GM23338 (cell line): ENCODE data around the gene PLA2G2E. TPM values are rescaled to one million over a fixed set of nuclear protein-coding genes. Genes with fewer than 3 reads are reported as not detected.

Source experiments
- ATAC-seq: fragments of 200-7000 bp; cut with Tn5 transposase; 3 replicates; pipeline ENCODE4 v1.9.1; 2020
- DNase-seq: peaks from one replicate; pipeline ENCODE4 v3.0.0-alpha.2; 2015; ENCODE audit warnings: low spot score
- H2AFZ ChIP-seq: fragments of 200-600 bp; sonication (generic); 2 replicates; pipeline ENCODE4 v1.8.0; 2016; ENCODE audit warnings: antibody characterized with exemption, mild to moderate bottlenecking, moderate library complexity
- H3F3A ChIP-seq: fragments of 200-600 bp; sonication (generic); replicated peaks from 2 replicates; pipeline ENCODE4 v1.8.0; 2017; ENCODE audit warnings: antibody characterized with exemption, mixed run types, low read depth
- H3K27ac ChIP-seq: fragments of 200-600 bp; sonication (generic); 2 replicates; pipeline ENCODE4 v1.6.1; 2016; ENCODE audit warnings: low read depth
- H3K27me3 ChIP-seq: fragments of 200-600 bp; sonication (generic); 2 replicates; pipeline ENCODE4 v1.8.0; 2016; ENCODE audit warnings: mild to moderate bottlenecking, mixed run types, moderate library complexity; ENCODE audit not compliant: insufficient read depth
- H3K36me3 ChIP-seq: fragments of 200-600 bp; sonication (generic); 2 replicates; pipeline ENCODE4 v1.8.0; 2016; ENCODE audit warnings: mild to moderate bottlenecking; ENCODE audit not compliant: insufficient read depth
- H3K4me1 ChIP-seq: fragments of 200-600 bp; sonication (generic); 2 replicates; pipeline ENCODE4 v1.8.0; 2016; ENCODE audit warnings: mild to moderate bottlenecking, moderate library complexity; ENCODE audit not compliant: insufficient read depth
- H3K4me2 ChIP-seq: fragments of 200-600 bp; sonication (generic); 2 replicates; pipeline ENCODE4 v1.7.1; 2017; ENCODE audit warnings: mixed run types
- H3K4me3 ChIP-seq: fragments of 200-600 bp; sonication (generic); 2 replicates; pipeline ENCODE4 v1.6.1; 2016; ENCODE audit warnings: mixed run types
- H3K79me2 ChIP-seq: fragments of 200-600 bp; sonication (generic); replicated peaks from 2 replicates; pipeline ENCODE4 v1.8.0; 2017; ENCODE audit warnings: mild to moderate bottlenecking; ENCODE audit not compliant: insufficient read depth
- H3K9me2 ChIP-seq: fragments of 200-600 bp; sonication (generic); 2 replicates; pipeline ENCODE4 v1.8.0; 2017; ENCODE audit not compliant: insufficient read depth
- H4K20me1 ChIP-seq: fragments of 200-600 bp; sonication (generic); replicated peaks from 2 replicates; pipeline ENCODE4 v1.8.0; 2017; ENCODE audit warnings: mild to moderate bottlenecking; ENCODE audit not compliant: insufficient read depth
- H3K27ac Mint-ChIP-seq: 2 replicates; pipeline ENCODE4 v1.8.0; 2020; ENCODE audit warnings: inconsistent platforms, mild to moderate bottlenecking, moderate library complexity, mixed read lengths
- H3K27me3 Mint-ChIP-seq: 3 replicates; pipeline ENCODE4 v1.8.0; 2022; ENCODE audit warnings: low read depth, mild to moderate bottlenecking, moderate library complexity, mixed read lengths, inconsistent platforms; ENCODE audit not compliant: insufficient read depth, poor library complexity
- H3K36me3 Mint-ChIP-seq: 3 replicates; pipeline ENCODE4 v1.8.0; 2021; ENCODE audit warnings: low read depth, mild to moderate bottlenecking, inconsistent platforms, moderate library complexity, mixed read lengths
- H3K4me1 Mint-ChIP-seq: 3 replicates; pipeline ENCODE4 v1.8.0; 2020; ENCODE audit warnings: mild to moderate bottlenecking, inconsistent platforms, mixed read lengths
- H3K4me3 Mint-ChIP-seq: 3 replicates; pipeline ENCODE4 v1.8.0; 2021; ENCODE audit warnings: moderate library complexity, mild to moderate bottlenecking, inconsistent platforms, mixed read lengths
- H3K9me3 Mint-ChIP-seq: 3 replicates; pipeline ENCODE4 v1.8.0; 2020; ENCODE audit warnings: moderate library complexity, mild to moderate bottlenecking, inconsistent platforms, mixed read lengths
- EZH2 ChIP-seq: fragments of 200-600 bp; sonication (generic); IDR thresholded peaks from one replicate; pipeline ENCODE4 v1.8.0; 2017; ENCODE audit warnings: antibody characterized with exemption, mild to moderate bottlenecking, low read depth; ENCODE audit not compliant: unreplicated experiment
- EZH2phosphoT487 ChIP-seq: fragments of 200-600 bp; sonication (generic); IDR thresholded peaks from one replicate; pipeline ENCODE4 v1.8.1; 2018; ENCODE audit warnings: antibody characterized with exemption; ENCODE audit not compliant: unreplicated experiment
- NANOG ChIP-seq: IDR thresholded peaks from 2 replicates; pipeline ENCODE4 v1.6.1; 2016; ENCODE audit warnings: antibody characterized with exemption, borderline replicate concordance
- POLR2AphosphoS5 ChIP-seq: IDR thresholded peaks from 2 replicates; pipeline ENCODE4 v1.6.1; 2016; ENCODE audit warnings: antibody characterized with exemption, low read depth
- STAT1 ChIP-seq: IDR thresholded peaks from one replicate; pipeline ENCODE4 v1.6.1; 2016; ENCODE audit warnings: antibody characterized with exemption; ENCODE audit not compliant: unreplicated experiment
- ZNF114 ChIP-seq: fragments of 250-450 bp; sonication (Bioruptor Pico); IDR thresholded peaks from 2 replicates; pipeline ENCODE4 v1.5.0; 2020; ENCODE audit warnings: mild to moderate bottlenecking, moderate library complexity
- ZNF462 ChIP-seq: fragments of 250-450 bp; sonication (Bioruptor Pico); IDR thresholded peaks from 2 replicates; pipeline ENCODE4 v1.5.0; 2020; ENCODE audit warnings: mild to moderate bottlenecking, moderate library complexity
- polyA plus RNA-seq: library from polyadenylated mRNA; unstranded; fragments of >200 nt; fragmentation: Nextera tagmentation; extraction: Ambion mirVana; gene quantifications from 2 replicates; pipeline ENCODE4 v1.2.1, GENCODE V29; 2016
- total RNA-seq: library from RNA; depleted of rRNA; stranded (reverse); fragments of >200 nt; shearing (Covaris generic); gene quantifications from 2 replicates; pipeline ENCODE4 v1.2.3, GENCODE V29; 2014

PLA2G2E gene
- total and polyA plus RNA-seq, 2 experiments from 2014 or later: not detected

- Mint-ChIP-seq H3K4me1 (peaks cover 5% of the 10 kb centered on the region; the same call in 1 of the 3 replicates), H3K27me3 (peaks cover 2% of the 10 kb centered on the region), H3K9me3 (peaks cover 12% of the 10 kb centered on the region; the same call in 2 of the 3 replicates), H3K27ac (no peak overlapping the region), H3K4me3 (no peak overlapping the region), H3K36me3 (no peaks in the 10 kb centered on the region)
- H3K4me1 ChIP-seq: no peaks in the 10 kb centered on the region
- H3K4me2 ChIP-seq: no peak overlapping the region
- H4K20me1 ChIP-seq: no peaks in the 10 kb centered on the region
- H3K36me3 ChIP-seq: no peaks in the 10 kb centered on the region
- DNase-seq (no peak), ATAC-seq (no peak)
- H3K4me3 ChIP-seq: no peak overlapping the region
- no peak overlapping the region for H2AFZ ChIP-seq
- H3F3A ChIP-seq: no peaks in the 10 kb centered on the region
- H3K79me2 ChIP-seq: no peaks in the 10 kb centered on the region
- H3K27me3 ChIP-seq: no peaks in the 10 kb centered on the region
- TF ChIP-seq EZH2: no peak
- TF ChIP-seq EZH2phosphoT487: no peak
- no peak for TF ChIP-seq ZNF114 (CRISPR knock-in tag)
- TF ChIP-seq ZNF462 (CRISPR knock-in tag): no peak
- no peak for TF ChIP-seq NANOG
- TF ChIP-seq STAT1: no peak
- TF ChIP-seq POLR2AphosphoS5: no peak
- no peak overlapping the region for H3K27ac ChIP-seq
- 0 out of 2 replicates have a peak, but pooled peaks cover 4% of the 10 kb centered on the region for H3K9me2 ChIP-seq
These were observed 2.1 kb upstream of the PLA2G2E start for GRCh38 chr1:19925342-19926070.
